Spleen (tissue), 11 donors: ENCODE data around the gene SPNS2. TPM values are rescaled to one million over a fixed set of nuclear protein-coding genes. Genes with fewer than 3 reads are reported as not detected.

Experiments used
- DNase-seq: peaks from one replicate; pipeline ENCODE4 v3.0.0-alpha.2; 2020
- H3K27ac ChIP-seq, 8 donors: fragments of 200-600 bp; sonication (generic) in 7 of 8; 1 replicate in 4 of 8; 2 replicates in 4 of 8; pipeline versions ENCODE4 v1.5.0 to v1.8.0; 2016 to 2021; ENCODE audit warnings: inconsistent platforms in 4 of 8, mild to moderate bottlenecking in 4 of 8, moderate library complexity in 1 of 8
- H3K27me3 ChIP-seq, 7 donors: fragments of 200-600 bp; sonication (generic) in 6 of 7; replicated peaks in 1 of 7; 1 replicate in 4 of 7; 2 replicates in 3 of 7; pipeline versions ENCODE4 v1.5.0 to v1.8.0; 2016 to 2021; ENCODE audit warnings: inconsistent platforms in 3 of 7, mild to moderate bottlenecking in 1 of 7
- H3K36me3 ChIP-seq, 6 donors: fragments of 200-600 bp; sonication (generic) in 5 of 6; 1 replicate in 4 of 6; 2 replicates in 2 of 6; pipeline versions ENCODE4 v1.5.0 to v1.8.0; 2016 to 2021; ENCODE audit warnings: inconsistent platforms in 2 of 6
- H3K4me1 ChIP-seq, 6 donors: fragments of 200-600 bp; sonication (generic) in 5 of 6; 1 replicate in 3 of 6; 2 replicates in 3 of 6; pipeline versions ENCODE4 v1.5.0 to v1.8.0; 2016 to 2021; ENCODE audit warnings: inconsistent platforms in 3 of 6
- H3K4me3 ChIP-seq, 8 donors: fragments of 200-600 bp; sonication (generic) in 7 of 8; 1 replicate in 4 of 8; 2 replicates in 4 of 8; pipeline versions ENCODE4 v1.5.0 to v1.8.0; 2016 to 2021; ENCODE audit warnings: inconsistent platforms in 4 of 8, mild to moderate bottlenecking in 4 of 8, moderate library complexity in 2 of 8
- H3K9me3 ChIP-seq, 8 donors: fragments of 200-600 bp; sonication (generic) in 7 of 8; 1 replicate in 4 of 8; 2 replicates in 4 of 8; pipeline versions ENCODE4 v1.5.0 to v1.8.0; 2016 to 2021; ENCODE audit warnings: inconsistent platforms in 4 of 8
- CTCF ChIP-seq, 11 experiments: fragments of 200-600 bp in 7 of 11; fragments of 450-650 bp in 4 of 11; sonication (generic) in 4 of 11; IDR thresholded peaks in 8 of 11; conservative IDR thresholded peaks in 3 of 11; 1 replicate in 7 of 11; 2 replicates in 4 of 11; pipeline versions ENCODE4 v1.4.0 to v1.8.0; 2016 to 2021; ENCODE audit warnings: antibody characterized with exemption in 11 of 11, inconsistent platforms in 4 of 11, mild to moderate bottlenecking in 1 of 11
- POLR2A ChIP-seq, 3 donors: fragments of 450-650 bp; IDR thresholded peaks; one replicate each; pipeline ENCODE4 v1.5.1; 2017; ENCODE audit warnings: antibody characterized with exemption in 3 of 3, mild to moderate bottlenecking in 1 of 3
- POLR2AphosphoS5 ChIP-seq, 3 donors: sonication (generic); formaldehyde crosslinking; IDR thresholded peaks; one replicate each; pipeline ENCODE4 v1.5.1; 2017; ENCODE audit warnings: antibody characterized with exemption in 3 of 3
- WGBS, 5 donors: extraction: QIAGEN DNeasy Blood & Tissue Kit in 3 of 5; methylation state at CpG; one replicate each; pipeline versions ENCODE4 v1.1.5 to v1.1.7; 2013 to 2018; 5-methylcytosine and 5-hydroxymethylcytosine counted together
- intact Hi-C: fragments of 100-400 bp; cut with DNase I; formaldehyde crosslinking; loops from one replicate; pipeline ENCODE4 v1.15.0; 2023; ENCODE audit warnings: low total_unique reads
- polyA plus RNA-seq, 3 donors: library from polyadenylated mRNA; stranded (reverse); fragments of 200-250 nt; gene quantifications; one replicate each; pipeline ENCODE4 v1.2.1, GENCODE V29; 2013
- total RNA-seq, 7 donors: library from RNA; depleted of rRNA in 3 of 7; stranded (reverse); fragments of >200 nt in 3 of 7; fragmentation: NEBNext Ultra II Directional in 4 of 7; extraction: Animal tissue kit (Norgen Biotek cat#: 25700) in 4 of 7; gene quantifications; one replicate each; pipeline versions ENCODE4 v1.1.0 to v1.2.1, GENCODE V29; 2016 to 2021
- donor health status: healthy with polysubstance abuse.
- donor health status: DM: no; HTN: no; CAD: no; lungs with moderate emphysema.
- donor health status: DM: no; HTN: no; CAD: no.
- donor health status: Bipolar disorder and iron deficiency.
- donor health status: healthy.
- donor health status: DM: no; HTN: no; CAD: no.
- donor health status: DM: yes; HTN: yes; CAD: no.

Gene SPNS2
- total and polyA plus RNA-seq, 10 donors, result 8.1 to 53.5 (median 22.9) TPM

GRCh38 chr17:4566785-4567184, 68.1 kb downstream of the SPNS2 start:
- no peak overlapping the region for H3K4me3 ChIP-seq
- no peak overlapping the region for H3K27ac ChIP-seq
- no peaks in the 10 kb centered on the region for H3K9me3 ChIP-seq
- 27 to 46% (median 34%) methylated on average over 5 of the region's 5 CpGs for WGBS, 5 donors
- intact Hi-C loops, result loop anchor here (5.0 to 10.0 kb wide), 3 partner anchors 56 to 318 kb away; no protein-coding TSS in a partner anchor
- DNase-seq, result peak; percentile 61
- peaks cover 0 to 4% (median 0%) of the 10 kb centered on the region in 7 donors for H3K27me3 ChIP-seq
- H3K4me1 ChIP-seq, result peaks cover 6 to 29% (median 22%) of the 10 kb centered on the region in 6 donors
- TF ChIP-seq POLR2A (IDR thresholded peaks at IDR 0.05) (no peak), POLR2AphosphoS5 (IDR thresholded peaks at IDR 0.05) (no peak), CTCF (IDR thresholded peaks at IDR 0.05 in 8 of 11, conservative IDR thresholded peaks at IDR 0.05 in 3 of 11) (peak; percentile 34 to 85 (median 72))
- no peaks in the 10 kb centered on the region for H3K36me3 ChIP-seq

- intact Hi-C loops, result loop anchor here (5.0 to 10.0 kb wide), 3 partner anchors 53 to 315 kb away; no protein-coding TSS in a partner anchor
- Histone ChIP-seq H3K27ac (no peak overlapping the region), H3K4me3 (no peak overlapping the region), H3K4me1 (peaks cover 0 to 22% (median 11%) of the 10 kb centered on the region in 6 donors), H3K27me3 (peaks cover 0 to 4% (median 0%) of the 10 kb centered on the region in 7 donors), H3K9me3 (no peaks in the 10 kb centered on the region), H3K36me3 (no peaks in the 10 kb centered on the region)
- 44 to 82% (median 78%) methylated on average over 1 of the region's 1 CpG for WGBS, 5 donors
- TF ChIP-seq CTCF (IDR thresholded peaks at IDR 0.05 in 8 of 11, conservative IDR thresholded peaks at IDR 0.05 in 3 of 11) (no peak), POLR2A (IDR thresholded peaks at IDR 0.05) (no peak), POLR2AphosphoS5 (IDR thresholded peaks at IDR 0.05) (no peak)
- no peak for DNase-seq
Measured at GRCh38 chr17:4569591-4569990, 70.9 kb downstream of the SPNS2 start.

DNA sequence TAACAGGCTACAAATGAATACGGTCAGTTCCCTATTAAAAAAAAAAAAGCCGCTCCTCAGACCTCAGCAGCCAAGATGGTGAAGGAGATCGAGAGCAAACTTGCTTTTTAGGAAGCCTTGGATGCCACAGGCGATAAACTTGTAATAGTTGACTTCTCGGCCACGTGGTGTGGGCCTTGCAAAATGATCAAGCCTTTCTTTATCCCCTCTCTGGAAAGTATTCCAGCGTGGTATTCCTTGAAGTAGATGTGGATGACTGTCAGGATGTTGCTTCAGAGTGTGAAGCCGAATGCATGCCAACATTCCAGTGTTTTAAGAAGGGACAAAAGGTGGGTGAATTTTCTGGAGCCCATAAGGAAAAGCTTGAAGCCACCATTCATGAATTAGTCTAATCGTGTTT, 73.5 kb downstream of the SPNS2 start:
- TF ChIP-seq CTCF (IDR thresholded peaks at IDR 0.05 in 8 of 11, conservative IDR thresholded peaks at IDR 0.05 in 3 of 11), result no peak
- TF ChIP-seq POLR2A (IDR thresholded peaks at IDR 0.05), result no peak
- TF ChIP-seq POLR2AphosphoS5 (IDR thresholded peaks at IDR 0.05), result no peak
- Histone ChIP-seq H3K27me3 (peaks cover 0 to 4% (median 0%) of the 10 kb centered on the region in 7 donors), H3K27ac (no peak overlapping the region), H3K36me3 (no peaks in the 10 kb centered on the region), H3K9me3 (no peaks in the 10 kb centered on the region), H3K4me1 (peaks cover 0 to 5% (median 0%) of the 10 kb centered on the region in 6 donors), H3K4me3 (no peak overlapping the region)
- no peak for DNase-seq
- 76 to 84% (median 77%) methylated on average over 9 of the region's 9 CpGs for WGBS, 5 donors
- intact Hi-C loops, result no loop called here

DNA sequence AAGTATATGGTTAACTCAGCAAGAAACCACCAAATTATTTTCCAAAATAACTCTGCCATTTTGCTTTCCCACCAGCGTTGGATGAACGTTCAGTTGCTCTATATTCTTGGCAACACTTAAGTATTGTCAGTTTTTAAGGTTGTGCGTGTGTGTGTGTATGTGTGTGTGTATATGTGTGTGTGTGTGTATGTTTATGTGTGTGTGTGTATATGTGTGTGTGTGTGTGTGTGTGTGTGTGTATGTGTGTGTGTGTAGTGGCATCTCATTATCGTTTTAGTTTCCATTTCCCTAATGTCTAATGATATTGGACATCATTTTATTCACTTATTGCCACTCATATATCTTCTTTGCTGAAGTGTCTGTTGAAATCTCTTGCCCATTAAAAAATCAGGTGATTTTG, 74.4 kb downstream of the SPNS2 start:
- WGBS, 5 donors, result 67 to 85% (median 81%) methylated on average over 4 of the region's 4 CpGs
- intact Hi-C loops, result no loop called here

More for the DNA sequence above, 74.4 kb downstream of the SPNS2 start:
- DNase-seq, result no peak
- Histone ChIP-seq H3K9me3 (no peaks in the 10 kb centered on the region), H3K4me3 (no peak overlapping the region), H3K36me3 (no peaks in the 10 kb centered on the region), H3K4me1 (peaks cover 0 to 5% (median 0%) of the 10 kb centered on the region in 6 donors), H3K27ac (no peak overlapping the region), H3K27me3 (peaks cover 0 to 4% (median 0%) of the 10 kb centered on the region in 7 donors)
- TF ChIP-seq CTCF (IDR thresholded peaks at IDR 0.05 in 8 of 11, conservative IDR thresholded peaks at IDR 0.05 in 3 of 11), result no peak
- TF ChIP-seq POLR2A (IDR thresholded peaks at IDR 0.05), result no peak
- TF ChIP-seq POLR2AphosphoS5 (IDR thresholded peaks at IDR 0.05), result no peak
